GM18517 (cell line): ENCODE measurements around the gene CCDC142.
A peak's percentile ranks its signal among the peaks of the same experiment; 100 is the strongest.

Experiments used
- ATAC-seq: cut with Tn5 transposase; IDR thresholded peaks from one replicate; pipeline ENCODE4 v1.9.1; 2021; ENCODE audit warnings: mild to moderate bottlenecking, moderate library complexity; ENCODE audit not compliant: unreplicated experiment

Gene CCDC142

GRCh38 chr2:74482801-74483674 lies at the start of gene CCDC142, which contains the start of gene TTC31:
TSS of gene CCDC142 (minus strand) at chr2:74482998. CDS start at chr2:74482837, 161 bp downstream.
TSS of gene TTC31 (plus strand) at chr2:74483081. CDS start at chr2:74483096, 15 bp downstream.
- peak; percentile 93 for ATAC-seq

- no peak for ATAC-seq
Measured at GRCh38 chr2:74532222-74532621, 49.4 kb upstream of the CCDC142 start.

- no peak for ATAC-seq
Measured at GRCh38 chr2:74531666-74532065, 48.9 kb upstream of the CCDC142 start.

- ATAC-seq = no peak
Measured at GRCh38 chr2:74530239-74531187, 47.7 kb upstream of the CCDC142 start.

- peak; percentile 79 for ATAC-seq
Measured at GRCh38 chr2:74529357-74530238, 46.8 kb upstream of the CCDC142 start, which contains the start of the genes AUP1 and HTRA2. TSS of gene AUP1 (minus strand) at chr2:74529706. CDS start at chr2:74529629, 77 bp downstream. TSS of gene HTRA2 (plus strand) at chr2:74529933. CDS start at chr2:74530007, 74 bp downstream.

GRCh38 chr2:74528600-74529356 lies 46.0 kb upstream of the CCDC142 start:
- peak; percentile 7 for ATAC-seq

GRCh38 chr2:74527741-74528140 lies 44.9 kb upstream of the CCDC142 start:
- no peak for ATAC-seq

GRCh38 chr2:74526649-74527230 lies 43.9 kb upstream of the CCDC142 start:
- no peak for ATAC-seq

GRCh38 chr2:74525717-74526648 lies 43.2 kb upstream of the CCDC142 start, which contains the start of gene DQX1:
TSS of gene DQX1 (minus strand) at chr2:74526231. CDS start at chr2:74525729, 502 bp downstream.
- ATAC-seq = no peak

GRCh38 chr2:74524955-74525716 lies 42.3 kb upstream of the CCDC142 start:
- ATAC-seq = no peak

- no peak for ATAC-seq
Measured at GRCh38 chr2:74524005-74524404, 41.2 kb upstream of the CCDC142 start.

GRCh38 chr2:74522516-74522915 lies 39.7 kb upstream of the CCDC142 start:
- no peak for ATAC-seq

GRCh38 chr2:74516650-74517049 lies 33.9 kb upstream of the CCDC142 start:
- ATAC-seq = no peak

GRCh38 chr2:74515981-74516633 lies 33.3 kb upstream of the CCDC142 start:
- ATAC-seq = peak; percentile 54

GRCh38 chr2:74515271-74515980 lies 32.6 kb upstream of the CCDC142 start:
- ATAC-seq = peak; percentile 8
